GM12891 (cell line): ENCODE measurements around the gene IGLL5.

Source experiments
- POLR2A ChIP-seq: IDR thresholded peaks from 2 replicates; pipeline ENCODE4 v1.6.1; 2011; ENCODE audit warnings: low read depth, low read length, control low read depth
- POLR2AphosphoS5 ChIP-seq: IDR thresholded peaks from 2 replicates; pipeline ENCODE4 v1.6.1; 2011; ENCODE audit warnings: low read depth, low read length, control low read depth

- TF ChIP-seq POLR2A (no peak), POLR2AphosphoS5 (no peak)
Measured at GRCh38 chr22:22890085-22890484, 2.5 kb downstream of the IGLL5 start.
